Liver (tissue), 9 donors: ENCODE measurements around the gene AGFG1. TPM values are rescaled to one million over a fixed set of nuclear protein-coding genes. Genes with fewer than 3 reads are reported as not detected.

ENCODE experiments used
- DNase-seq: peaks from one replicate; pipeline ENCODE4 v3.0.0-alpha.2; 2017; ENCODE audit warnings: low spot score
- H3K27ac ChIP-seq, 2 donors: one replicate each; pipeline ENCODE4 v1.7.0; 2013; ENCODE audit warnings: inconsistent platforms in 2 of 2, low read length in 2 of 2, control low read depth in 1 of 2, low read depth in 1 of 2, mild to moderate bottlenecking in 1 of 2
- H3K27me3 ChIP-seq, 4 donors: one replicate each; pipeline versions ENCODE4 v1.6.1 to v1.7.0; 2013; ENCODE audit warnings: low read length in 3 of 4, inconsistent platforms in 1 of 4, mild to moderate bottlenecking in 1 of 4, moderate library complexity in 1 of 4; ENCODE audit not compliant: control insufficient read depth in 4 of 4, insufficient read depth in 4 of 4
- H3K36me3 ChIP-seq, 4 donors: one replicate each; pipeline versions ENCODE4 v1.6.1 to v1.7.0; 2013; ENCODE audit warnings: low read length in 3 of 4, mild to moderate bottlenecking in 3 of 4, low read depth in 1 of 4, moderate library complexity in 1 of 4; ENCODE audit not compliant: control insufficient read depth in 4 of 4, insufficient read depth in 3 of 4
- H3K4me1 ChIP-seq, 4 donors: one replicate each; pipeline versions ENCODE4 v1.6.1 to v1.7.0; 2013; ENCODE audit warnings: low read length in 3 of 4, mild to moderate bottlenecking in 3 of 4, moderate library complexity in 1 of 4; ENCODE audit not compliant: control insufficient read depth in 4 of 4, insufficient read depth in 4 of 4
- H3K4me3 ChIP-seq, 3 donors: one replicate each; pipeline versions ENCODE4 v1.6.1 to v1.7.0; 2013; ENCODE audit warnings: low read length in 3 of 3, control low read depth in 1 of 3, low read depth in 1 of 3, mild to moderate bottlenecking in 1 of 3
- H3K9ac ChIP-seq, 2 donors: one replicate each; pipeline ENCODE4 v1.7.0; 2013; ENCODE audit warnings: low read length in 2 of 2, mild to moderate bottlenecking in 2 of 2, moderate library complexity in 2 of 2, control low read depth in 1 of 2, low read depth in 1 of 2
- H3K9me3 ChIP-seq, 4 donors: one replicate each; pipeline versions ENCODE4 v1.6.1 to v1.7.0; 2013; ENCODE audit warnings: low read length in 3 of 4; ENCODE audit not compliant: control insufficient read depth in 4 of 4
- ATF3 ChIP-seq: IDR thresholded peaks from 2 replicates; pipeline ENCODE4 v1.6.1; 2016; ENCODE audit warnings: antibody characterized with exemption
- EGR1 ChIP-seq, 2 donors: IDR thresholded peaks; 2 replicates each; pipeline ENCODE4 v1.6.1; 2016 to 2018; ENCODE audit warnings: antibody characterized with exemption in 2 of 2, low read depth in 2 of 2
- FOXA1 ChIP-seq: IDR thresholded peaks from 2 replicates; pipeline ENCODE4 v1.6.1; 2016; ENCODE audit warnings: antibody characterized with exemption
- FOXA2 ChIP-seq: IDR thresholded peaks from 2 replicates; pipeline ENCODE4 v1.6.1; 2016; ENCODE audit warnings: antibody characterized with exemption
- GABPA ChIP-seq, 2 donors: IDR thresholded peaks in 1 of 2; conservative IDR thresholded peaks in 1 of 2; 2 replicates each; pipeline ENCODE4 v1.6.1; 2016; ENCODE audit warnings: antibody characterized with exemption in 2 of 2, mild to moderate bottlenecking in 1 of 2, moderate library complexity in 1 of 2
- HNF4G ChIP-seq: IDR thresholded peaks from 2 replicates; pipeline ENCODE4 v1.6.1; 2016; ENCODE audit warnings: antibody characterized with exemption
- JUND ChIP-seq, 2 donors: IDR thresholded peaks; 2 replicates each; pipeline ENCODE4 v1.6.1; 2016; ENCODE audit warnings: antibody characterized with exemption in 2 of 2
- NR2F2 ChIP-seq: IDR thresholded peaks from 2 replicates; pipeline ENCODE4 v1.6.1; 2016; ENCODE audit warnings: antibody characterized with exemption
- RAD21 ChIP-seq, 2 donors: IDR thresholded peaks; 2 replicates each; pipeline ENCODE4 v1.6.1; 2016; ENCODE audit warnings: antibody characterized with exemption in 2 of 2, mild to moderate bottlenecking in 2 of 2
- RXRA ChIP-seq, 2 donors: IDR thresholded peaks; 2 replicates each; pipeline ENCODE4 v1.6.1; 2017 to 2018; ENCODE audit warnings: antibody characterized with exemption in 2 of 2, mild to moderate bottlenecking in 1 of 2
- SP1 ChIP-seq: IDR thresholded peaks from 2 replicates; pipeline ENCODE4 v1.6.1; 2018; ENCODE audit warnings: antibody characterized with exemption, mild to moderate bottlenecking
- TAF1 ChIP-seq: conservative IDR thresholded peaks from 2 replicates; pipeline ENCODE4 v1.6.1; 2016; ENCODE audit warnings: antibody characterized with exemption, mild to moderate bottlenecking
- ZBTB33 ChIP-seq: IDR thresholded peaks from 2 replicates; pipeline ENCODE4 v1.6.1; 2016; ENCODE audit warnings: antibody characterized with exemption
- WGBS: extraction: QIAGEN DNeasy Blood & Tissue Kit; methylation state at CpG from one replicate; pipeline ENCODE4 v1.1.7; 2013; 5-methylcytosine and 5-hydroxymethylcytosine counted together
- polyA plus RNA-seq, 2 donors: library from polyadenylated mRNA; stranded (reverse) in 1 of 2; unstranded in 1 of 2; fragments of 200-250 nt in 1 of 2; fragments of >200 nt in 1 of 2; fragmentation: Nextera tagmentation in 1 of 2; extraction: Ambion mirVana in 1 of 2; gene quantifications; one replicate each; pipeline versions ENCODE4 v1.2.1 to v1.2.3, GENCODE V29; 2013 to 2015
- total RNA-seq, 2 donors: library from RNA; depleted of rRNA; stranded (reverse); fragments of >200 nt; gene quantifications; one replicate each; pipeline ENCODE4 v1.2.3, GENCODE V29; 2014
- TF ChIP-seq, protein P1 (sequence below): fragments of 150-350 bp; IDR thresholded peaks from 2 replicates; pipeline ENCODE4 v1.5.1; 2017; ENCODE audit warnings: improper control_type of control experiment, low read depth, low read length; ENCODE audit not compliant: missing input control
- TF ChIP-seq, protein P2 (sequence below): IDR thresholded peaks from 2 replicates; pipeline ENCODE4 v1.6.1; 2016; ENCODE audit warnings: antibody characterized with exemption, mild to moderate bottlenecking
- TF ChIP-seq, protein P3 (sequence below): IDR thresholded peaks from 2 replicates; pipeline ENCODE4 v1.6.1; 2016; ENCODE audit warnings: antibody characterized with exemption
- donor health status: healthy.
- donor health status: healthy.
- donor health status: healthy.
- donor health status: healthy.
- donor health status: healthy.

The AGFG1 gene
- total and polyA plus RNA-seq, 4 donors: 8.5 to 49.7 (median 23.7) TPM

DNA sequence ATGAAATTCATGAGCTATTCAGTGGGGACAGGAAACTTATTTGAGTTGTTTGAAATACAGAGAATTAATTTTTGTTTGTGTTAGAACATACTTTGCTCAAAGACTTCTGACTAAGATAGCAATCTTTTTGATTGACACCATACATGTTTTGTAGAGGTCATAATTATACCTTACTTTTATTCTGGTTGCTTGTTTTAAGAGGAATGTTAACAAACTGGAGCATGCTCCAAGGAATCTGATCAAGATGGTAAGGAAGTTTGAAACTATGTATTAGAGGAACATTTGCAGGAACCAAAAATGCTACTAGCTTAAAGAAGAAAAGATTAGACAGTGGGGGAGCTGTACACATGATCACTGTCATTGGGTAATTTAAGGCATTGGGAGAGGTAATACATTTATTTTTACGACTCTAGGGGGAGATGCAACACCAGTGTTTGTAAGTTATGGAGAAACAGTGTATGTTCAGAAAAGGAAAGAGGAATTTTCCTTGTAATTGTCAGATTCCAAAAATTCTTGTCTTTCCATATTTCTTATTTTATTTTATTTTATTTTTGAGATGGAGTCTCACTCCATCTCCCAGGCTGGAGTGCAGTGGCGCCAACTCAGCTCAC, 8.0 kb downstream of the AGFG1 start:
- no peaks in the 10 kb centered on the region for H3K9me3 ChIP-seq
- no peak for DNase-seq
- no peaks in the 10 kb centered on the region for H3K27me3 ChIP-seq
- peaks cover 0 to 4% (median 1%) of the 10 kb centered on the region in 4 donors for H3K4me1 ChIP-seq
- H3K36me3 ChIP-seq: no peaks in the 10 kb centered on the region
- 55% methylated on average over 2 of the region's 2 CpGs for WGBS
- H3K4me3 ChIP-seq: no peak overlapping the region
- TF ChIP-seq RAD21 (IDR thresholded peaks at IDR 0.05): peak; percentile 78 to 79
- TF ChIP-seq, protein P1, sequence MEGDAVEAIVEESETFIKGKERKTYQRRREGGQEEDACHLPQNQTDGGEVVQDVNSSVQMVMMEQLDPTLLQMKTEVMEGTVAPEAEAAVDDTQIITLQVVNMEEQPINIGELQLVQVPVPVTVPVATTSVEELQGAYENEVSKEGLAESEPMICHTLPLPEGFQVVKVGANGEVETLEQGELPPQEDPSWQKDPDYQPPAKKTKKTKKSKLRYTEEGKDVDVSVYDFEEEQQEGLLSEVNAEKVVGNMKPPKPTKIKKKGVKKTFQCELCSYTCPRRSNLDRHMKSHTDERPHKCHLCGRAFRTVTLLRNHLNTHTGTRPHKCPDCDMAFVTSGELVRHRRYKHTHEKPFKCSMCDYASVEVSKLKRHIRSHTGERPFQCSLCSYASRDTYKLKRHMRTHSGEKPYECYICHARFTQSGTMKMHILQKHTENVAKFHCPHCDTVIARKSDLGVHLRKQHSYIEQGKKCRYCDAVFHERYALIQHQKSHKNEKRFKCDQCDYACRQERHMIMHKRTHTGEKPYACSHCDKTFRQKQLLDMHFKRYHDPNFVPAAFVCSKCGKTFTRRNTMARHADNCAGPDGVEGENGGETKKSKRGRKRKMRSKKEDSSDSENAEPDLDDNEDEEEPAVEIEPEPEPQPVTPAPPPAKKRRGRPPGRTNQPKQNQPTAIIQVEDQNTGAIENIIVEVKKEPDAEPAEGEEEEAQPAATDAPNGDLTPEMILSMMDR: peak; percentile 42
- TF ChIP-seq, protein P2, sequence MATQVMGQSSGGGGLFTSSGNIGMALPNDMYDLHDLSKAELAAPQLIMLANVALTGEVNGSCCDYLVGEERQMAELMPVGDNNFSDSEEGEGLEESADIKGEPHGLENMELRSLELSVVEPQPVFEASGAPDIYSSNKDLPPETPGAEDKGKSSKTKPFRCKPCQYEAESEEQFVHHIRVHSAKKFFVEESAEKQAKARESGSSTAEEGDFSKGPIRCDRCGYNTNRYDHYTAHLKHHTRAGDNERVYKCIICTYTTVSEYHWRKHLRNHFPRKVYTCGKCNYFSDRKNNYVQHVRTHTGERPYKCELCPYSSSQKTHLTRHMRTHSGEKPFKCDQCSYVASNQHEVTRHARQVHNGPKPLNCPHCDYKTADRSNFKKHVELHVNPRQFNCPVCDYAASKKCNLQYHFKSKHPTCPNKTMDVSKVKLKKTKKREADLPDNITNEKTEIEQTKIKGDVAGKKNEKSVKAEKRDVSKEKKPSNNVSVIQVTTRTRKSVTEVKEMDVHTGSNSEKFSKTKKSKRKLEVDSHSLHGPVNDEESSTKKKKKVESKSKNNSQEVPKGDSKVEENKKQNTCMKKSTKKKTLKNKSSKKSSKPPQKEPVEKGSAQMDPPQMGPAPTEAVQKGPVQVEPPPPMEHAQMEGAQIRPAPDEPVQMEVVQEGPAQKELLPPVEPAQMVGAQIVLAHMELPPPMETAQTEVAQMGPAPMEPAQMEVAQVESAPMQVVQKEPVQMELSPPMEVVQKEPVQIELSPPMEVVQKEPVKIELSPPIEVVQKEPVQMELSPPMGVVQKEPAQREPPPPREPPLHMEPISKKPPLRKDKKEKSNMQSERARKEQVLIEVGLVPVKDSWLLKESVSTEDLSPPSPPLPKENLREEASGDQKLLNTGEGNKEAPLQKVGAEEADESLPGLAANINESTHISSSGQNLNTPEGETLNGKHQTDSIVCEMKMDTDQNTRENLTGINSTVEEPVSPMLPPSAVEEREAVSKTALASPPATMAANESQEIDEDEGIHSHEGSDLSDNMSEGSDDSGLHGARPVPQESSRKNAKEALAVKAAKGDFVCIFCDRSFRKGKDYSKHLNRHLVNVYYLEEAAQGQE: no peak
- no peak for TF ChIP-seq ZBTB33
- TF ChIP-seq NR2F2: no peak
- TF ChIP-seq FOXA1: no peak
- H3K9ac ChIP-seq: no peak overlapping the region
- H3K27ac ChIP-seq: peak overlapping the region in 1 of 2 donors; percentile 17

- Histone ChIP-seq H3K4me3 (no peak overlapping the region), H3K27me3 (no peaks in the 10 kb centered on the region), H3K36me3 (no peaks in the 10 kb centered on the region), H3K4me1 (peaks cover 0 to 3% (median under 1%) of the 10 kb centered on the region in 4 donors), H3K9ac (no peak overlapping the region), H3K27ac (no peak overlapping the region), H3K9me3 (no peaks in the 10 kb centered on the region)
- no peak for DNase-seq
- 75% methylated on average over 2 of the region's 2 CpGs for WGBS
- no peak for TF ChIP-seq HNF4G
- TF ChIP-seq TAF1: no peak
- TF ChIP-seq RXRA (IDR thresholded peaks at IDR 0.05): no peak
- TF ChIP-seq ZBTB33: no peak
- no peak for TF ChIP-seq SP1
- no peak for TF ChIP-seq FOXA2
- TF ChIP-seq, protein P3, sequence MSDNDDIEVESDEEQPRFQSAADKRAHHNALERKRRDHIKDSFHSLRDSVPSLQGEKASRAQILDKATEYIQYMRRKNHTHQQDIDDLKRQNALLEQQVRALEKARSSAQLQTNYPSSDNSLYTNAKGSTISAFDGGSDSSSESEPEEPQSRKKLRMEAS: no peak
- TF ChIP-seq NR2F2: no peak
- TF ChIP-seq JUND (IDR thresholded peaks at IDR 0.05): no peak
- TF ChIP-seq ATF3: no peak
- TF ChIP-seq, protein P2: no peak
- no peak for TF ChIP-seq FOXA1
- no peak for TF ChIP-seq EGR1 (IDR thresholded peaks at IDR 0.05; ENCODE audit: low read depth in 2 of 2)
- TF ChIP-seq RAD21 (IDR thresholded peaks at IDR 0.05): no peak
- no peak for TF ChIP-seq GABPA (IDR thresholded peaks at IDR 0.05 in 1 of 2, conservative IDR thresholded peaks at IDR 0.05 in 1 of 2)
Observed at GRCh38 chr2:227480528-227480927, 8.6 kb downstream of the AGFG1 start.
